ENCODE data around the gene LZTS2.

Gene LZTS2

GRCh38 chr10:101043363-101043707 lies 43.7 kb downstream of the LZTS2 start:
- peaks cover 7% of the 10 kb centered on the region; the same call in 1 of the 2 replicates for H4K20me1 ChIP-seq (ENCODE audit: insufficient read depth, low read length)
- H3K4me1 ChIP-seq (ENCODE audit: insufficient read depth, low read length), result peaks cover 29% of the 10 kb centered on the region
- H3K4me3 ChIP-seq (ENCODE audit: low read depth in 1 of 2, low read length in 2 of 2), result peak overlapping the region; percentile 29 to 75; a peak in 3 of 4 replicates
- peak overlapping the region; percentile 88 for H3K27ac ChIP-seq (ENCODE audit: low read length)
- TF ChIP-seq CTCF (IDR thresholded peaks at IDR 0.05; ENCODE audit: borderline replicate concordance, extremely low read depth, low read length, poor library complexity, severe bottlenecking) (no peak), EZH2 (IDR thresholded peaks at IDR 0.05; ENCODE audit: borderline replicate concordance, low read depth, low read length, severe bottlenecking) (no peak)
- H3K9ac ChIP-seq (ENCODE audit: low read depth, low read length), result peak overlapping the region; percentile 62
- peak overlapping the region; percentile 88 for H3K4me2 ChIP-seq (ENCODE audit: insufficient read depth, low read length)
- no peaks in the 10 kb centered on the region for H3K27me3 ChIP-seq (ENCODE audit: insufficient read depth, low read length, poor library complexity)
- peak overlapping the region; percentile 83 for H2AFZ ChIP-seq (ENCODE audit: low read depth, low read length)
- H3K36me3 ChIP-seq (ENCODE audit: insufficient read depth, low read length), result no peaks in the 10 kb centered on the region
- ATAC-seq (ENCODE audit: insufficient read depth, low read depth), result peak; percentile 10; the same call in 2 of the 3 replicates
- no peak for DNase-seq
- peaks cover 9% of the 10 kb centered on the region for H3K79me2 ChIP-seq (ENCODE audit: insufficient read depth, low read length)
- H3K9me3 ChIP-seq (ENCODE audit: insufficient read depth, low read length, severe bottlenecking), result no peaks in the 10 kb centered on the region

- Histone ChIP-seq H3K27ac (ENCODE audit: low read length) (no peak overlapping the region), H2AFZ (ENCODE audit: low read depth, low read length) (no peak overlapping the region), H3K4me2 (ENCODE audit: insufficient read depth, low read length) (peak overlapping the region; percentile 88; the same call in 1 of the 2 replicates), H3K9me3 (ENCODE audit: insufficient read depth, low read length, severe bottlenecking) (no peaks in the 10 kb centered on the region), H3K27me3 (ENCODE audit: insufficient read depth, low read length, poor library complexity) (no peaks in the 10 kb centered on the region), H3K4me3 (ENCODE audit: low read depth in 1 of 2, low read length in 2 of 2) (no peak overlapping the region), H3K79me2 (ENCODE audit: insufficient read depth, low read length) (peaks cover 11% of the 10 kb centered on the region), H3K36me3 (ENCODE audit: insufficient read depth, low read length) (no peaks in the 10 kb centered on the region), H3K9ac (ENCODE audit: low read depth, low read length) (no peak overlapping the region; the same call in 1 of the 2 replicates), H4K20me1 (ENCODE audit: insufficient read depth, low read length) (peaks cover 6% of the 10 kb centered on the region; the same call in 1 of the 2 replicates), H3K4me1 (ENCODE audit: insufficient read depth, low read length) (peaks cover 29% of the 10 kb centered on the region)
- TF ChIP-seq CTCF (IDR thresholded peaks at IDR 0.05; ENCODE audit: borderline replicate concordance, extremely low read depth, low read length, poor library complexity, severe bottlenecking), result no peak
- TF ChIP-seq EZH2 (IDR thresholded peaks at IDR 0.05; ENCODE audit: borderline replicate concordance, low read depth, low read length, severe bottlenecking), result no peak
- ATAC-seq (ENCODE audit: insufficient read depth, low read depth) (no peak), DNase-seq (no peak)
Measured at GRCh38 chr10:101044117-101044516, 44.5 kb downstream of the LZTS2 start.

- Histone ChIP-seq H4K20me1 (ENCODE audit: insufficient read depth, low read length) (peaks cover 10% of the 10 kb centered on the region; the same call in 1 of the 2 replicates), H3K4me3 (ENCODE audit: low read depth in 1 of 2, low read length in 2 of 2) (no peak overlapping the region), H3K9ac (ENCODE audit: low read depth, low read length) (no peak overlapping the region), H3K4me2 (ENCODE audit: insufficient read depth, low read length) (no peak overlapping the region), H3K27me3 (ENCODE audit: insufficient read depth, low read length, poor library complexity) (no peaks in the 10 kb centered on the region), H3K27ac (ENCODE audit: low read length) (no peak overlapping the region), H3K4me1 (ENCODE audit: insufficient read depth, low read length) (peaks cover 26% of the 10 kb centered on the region), H3K9me3 (ENCODE audit: insufficient read depth, low read length, severe bottlenecking) (no peaks in the 10 kb centered on the region), H2AFZ (ENCODE audit: low read depth, low read length) (no peak overlapping the region), H3K36me3 (ENCODE audit: insufficient read depth, low read length) (peaks cover 6% of the 10 kb centered on the region), H3K79me2 (ENCODE audit: insufficient read depth, low read length) (peaks cover 22% of the 10 kb centered on the region)
- TF ChIP-seq CTCF (IDR thresholded peaks at IDR 0.05; ENCODE audit: borderline replicate concordance, extremely low read depth, low read length, poor library complexity, severe bottlenecking) (no peak), EZH2 (IDR thresholded peaks at IDR 0.05; ENCODE audit: borderline replicate concordance, low read depth, low read length, severe bottlenecking) (no peak)
- DNase-seq (no peak), ATAC-seq (ENCODE audit: insufficient read depth, low read depth) (no peak)
Measured at GRCh38 chr10:101046332-101047238, 47.0 kb downstream of the LZTS2 start.
